GM21528 (cell line): ENCODE measurements around the gene RYR2.
"Not testable (repeated sequence)": the region's sequence is repeated elsewhere in the genome, so short reads cannot be mapped to it uniquely, and the experiment has no call there.

Experiments used
- ATAC-seq: cut with Tn5 transposase; IDR thresholded peaks from one replicate; pipeline ENCODE4 v1.9.1; 2021; ENCODE audit warnings: mild to moderate bottlenecking, moderate library complexity; ENCODE audit not compliant: unreplicated experiment, low FRiP score

The RYR2 gene

DNA sequence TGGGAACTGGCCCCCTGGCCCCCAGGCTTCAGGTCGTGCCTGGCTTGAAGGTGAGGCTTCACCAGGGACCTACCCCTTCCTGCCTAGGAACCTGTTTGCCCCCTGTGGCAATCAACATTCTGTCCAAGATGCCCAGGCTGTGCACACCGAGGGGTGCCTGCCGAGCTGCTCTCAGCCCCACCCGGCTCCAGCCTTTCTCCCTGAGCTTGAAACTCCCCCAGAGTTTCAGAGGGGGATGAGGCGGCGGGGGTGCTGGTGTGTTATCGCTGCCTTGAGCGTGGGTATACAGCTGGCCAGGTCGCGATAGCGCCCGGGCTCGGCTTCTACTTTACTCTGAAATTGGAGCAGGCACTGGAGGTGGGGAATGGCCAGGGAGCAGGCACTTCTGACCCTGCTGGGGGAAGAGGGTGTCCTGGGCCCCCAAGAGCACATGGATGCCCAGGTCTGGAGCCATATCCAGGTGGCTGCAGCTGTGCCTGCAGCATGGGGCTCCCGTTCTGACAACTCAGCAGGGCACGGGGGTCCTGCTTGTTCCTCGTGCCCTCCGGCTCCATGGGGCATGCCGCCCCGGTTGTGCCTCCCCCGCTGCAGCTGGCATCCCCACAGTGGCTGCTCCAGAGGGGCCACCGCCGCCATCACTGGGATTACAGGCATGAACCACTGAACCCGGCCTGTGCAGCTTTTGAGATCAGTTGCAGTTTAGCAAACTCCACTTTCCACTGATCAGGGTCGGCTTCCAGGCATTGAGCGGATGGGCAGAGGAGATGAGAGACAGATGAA, 29.8 kb downstream of the RYR2 start:
- no peak for ATAC-seq

DNA sequence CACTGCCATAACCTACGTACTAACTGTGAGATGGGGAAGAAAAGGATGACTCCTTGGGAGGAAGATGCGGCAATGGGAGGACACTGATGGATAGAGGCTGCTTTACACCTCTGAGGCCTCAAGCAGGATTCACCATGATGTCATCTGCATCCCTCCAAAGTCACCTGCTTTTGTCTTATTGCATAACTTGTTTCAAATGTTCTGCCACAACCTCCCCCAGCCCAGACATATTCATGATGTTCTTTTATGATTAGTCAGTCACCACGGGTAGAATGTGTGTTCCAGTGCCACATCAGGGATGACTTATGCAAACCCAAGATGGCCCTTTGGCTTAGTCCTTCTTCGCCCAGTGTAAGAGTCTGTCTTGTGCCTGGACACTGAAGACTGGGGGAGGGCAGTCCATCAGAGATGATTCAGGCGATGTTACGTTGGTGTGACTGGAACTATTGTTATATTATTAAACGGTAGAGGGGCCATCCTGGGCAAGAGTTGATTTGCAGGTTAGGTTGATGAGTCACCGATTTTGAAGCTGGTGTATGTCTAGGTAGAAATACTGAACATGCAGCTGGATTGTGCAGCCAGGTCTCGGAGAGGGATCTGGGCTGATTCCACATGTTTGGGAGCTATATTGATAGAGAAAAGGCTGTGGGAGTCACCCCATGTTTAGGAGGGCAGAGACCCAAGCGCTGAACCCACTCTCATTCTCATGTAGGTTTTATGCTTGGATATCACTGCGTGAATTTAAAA, 32.6 kb downstream of the RYR2 start:
- ATAC-seq = no peak

DNA sequence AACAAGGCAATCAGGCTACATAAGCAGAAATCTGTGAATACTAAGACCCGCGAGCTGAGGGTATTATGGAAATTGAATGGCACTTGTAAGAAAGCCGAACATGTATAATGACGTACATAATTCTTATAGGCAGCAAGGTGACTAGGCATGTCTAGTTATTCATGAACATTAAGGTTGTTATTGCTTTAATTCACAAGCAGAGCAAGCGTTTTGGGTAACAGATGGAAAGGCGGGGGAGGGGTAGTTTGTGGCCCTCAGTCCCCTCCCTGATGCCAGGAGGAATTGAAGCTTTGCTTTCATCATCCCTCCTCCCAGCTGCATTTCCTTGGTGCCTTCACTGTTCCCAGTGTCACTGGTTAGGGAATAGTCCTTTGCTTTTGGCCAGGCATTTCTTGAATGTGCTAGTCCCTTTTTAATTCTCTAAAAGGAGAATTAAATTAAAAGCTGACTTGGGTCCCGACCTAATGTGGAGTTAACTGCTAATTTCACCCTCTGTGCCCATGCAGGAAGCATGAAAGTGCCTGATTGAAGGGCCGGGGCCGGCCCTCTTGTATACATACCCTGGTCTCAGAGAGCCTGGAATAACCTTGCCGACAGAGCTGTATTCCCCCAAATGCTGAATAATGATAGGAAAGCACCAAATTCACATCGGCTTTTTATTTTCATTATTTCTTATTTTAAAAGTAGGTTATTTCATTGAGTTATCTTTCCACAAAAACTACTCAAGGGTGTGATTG, 42.5 kb downstream of the RYR2 start:
- ATAC-seq = no peak

DNA sequence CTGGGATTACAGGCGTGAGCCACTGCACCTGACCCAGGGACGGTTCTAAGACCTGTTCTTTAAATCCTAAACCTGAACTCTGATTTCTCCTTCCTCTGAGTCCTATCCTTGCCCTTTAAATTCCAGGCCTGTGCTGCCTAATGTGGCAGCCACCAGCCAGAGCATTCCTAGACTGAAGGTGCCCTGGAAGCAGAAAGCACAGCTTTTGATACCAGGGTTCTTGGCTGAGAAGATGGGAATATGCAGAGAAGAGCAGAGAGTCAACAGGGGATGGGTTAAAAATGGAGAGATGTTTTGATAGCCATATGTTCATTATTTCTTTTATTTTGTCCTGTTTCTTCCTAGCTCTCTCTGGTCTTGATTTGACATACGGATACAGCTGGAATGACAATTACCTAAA, 49.7 kb downstream of the RYR2 start:
- no peak for ATAC-seq

DNA sequence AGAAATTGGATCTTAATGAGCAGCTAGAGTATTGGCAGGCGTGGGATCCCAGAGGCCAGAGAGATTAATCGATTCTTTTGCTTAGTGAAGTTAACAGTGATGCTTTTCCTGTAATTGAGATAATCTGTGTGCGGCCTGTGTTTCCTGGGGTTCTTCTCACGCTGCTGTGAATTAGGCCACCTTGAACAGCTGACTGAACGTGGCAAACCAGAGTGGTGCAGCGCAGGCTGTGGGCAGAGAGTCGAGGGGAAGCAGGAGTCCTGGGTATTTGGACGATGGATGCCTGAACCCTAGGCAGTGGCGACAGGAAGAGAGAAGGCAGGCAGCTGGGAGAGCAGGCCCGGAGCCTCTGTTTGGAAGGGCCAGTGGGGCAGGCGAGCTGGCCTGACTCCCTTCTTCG, 51.7 kb downstream of the RYR2 start:
- no peak for ATAC-seq

DNA sequence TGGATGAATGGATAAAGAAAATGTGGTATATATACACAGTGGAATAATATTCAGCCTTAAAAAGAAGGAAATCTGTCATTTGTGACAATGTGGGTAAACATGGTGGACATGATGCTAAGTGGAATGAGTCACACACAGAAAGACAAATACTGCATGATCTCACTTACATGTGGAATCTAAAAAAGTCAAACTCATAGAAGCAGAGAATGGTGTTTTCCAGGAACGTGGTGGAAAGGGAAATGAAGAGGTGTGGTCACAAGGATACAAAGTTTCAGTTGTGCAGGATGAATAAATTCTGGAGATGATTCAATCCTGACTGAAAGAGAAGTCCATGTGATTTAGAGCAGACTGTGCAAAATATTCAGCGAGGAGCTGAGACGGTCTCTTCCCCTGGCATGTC, 56.6 kb downstream of the RYR2 start:
- ATAC-seq = no peak

DNA sequence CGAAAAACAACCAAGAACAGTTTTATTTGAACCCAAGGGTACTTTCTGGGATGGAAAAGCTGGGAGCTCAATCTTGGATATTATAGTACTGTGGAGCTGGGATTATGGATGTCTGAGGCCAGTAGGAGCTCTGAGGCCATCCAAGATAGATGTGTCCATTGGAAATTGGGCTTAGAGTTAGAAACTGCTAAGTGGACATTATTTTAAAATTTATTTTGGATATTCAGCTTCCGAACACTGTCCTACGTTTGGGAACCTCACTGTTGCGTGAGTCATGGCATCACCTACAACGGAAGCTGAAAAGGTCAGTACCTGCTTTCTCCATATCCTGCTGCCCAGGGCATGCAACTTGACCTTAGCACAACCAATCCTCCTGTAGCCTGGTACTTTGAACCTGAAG, 61.0 kb downstream of the RYR2 start:
- no peak for ATAC-seq

DNA sequence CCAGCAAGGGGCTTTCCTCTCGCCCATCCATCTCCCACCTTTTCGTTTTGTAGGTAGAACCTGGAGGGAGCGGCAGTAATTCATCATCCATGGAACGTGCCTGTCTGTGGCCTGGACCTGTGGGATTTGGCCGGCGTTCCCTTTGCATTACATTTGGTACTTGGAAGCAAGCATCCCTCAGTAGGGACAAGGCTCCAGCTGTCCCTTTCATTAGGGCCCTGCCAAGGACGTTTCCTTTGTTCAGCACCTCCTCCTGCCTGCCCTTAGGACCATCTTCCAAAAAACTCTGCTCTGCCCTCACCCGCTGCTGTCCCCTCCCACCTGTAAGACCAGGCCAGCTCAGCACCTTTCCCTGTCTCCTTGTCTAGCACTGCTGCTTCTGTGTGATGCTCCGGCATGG, 62.1 kb downstream of the RYR2 start:
- no peak for ATAC-seq

DNA sequence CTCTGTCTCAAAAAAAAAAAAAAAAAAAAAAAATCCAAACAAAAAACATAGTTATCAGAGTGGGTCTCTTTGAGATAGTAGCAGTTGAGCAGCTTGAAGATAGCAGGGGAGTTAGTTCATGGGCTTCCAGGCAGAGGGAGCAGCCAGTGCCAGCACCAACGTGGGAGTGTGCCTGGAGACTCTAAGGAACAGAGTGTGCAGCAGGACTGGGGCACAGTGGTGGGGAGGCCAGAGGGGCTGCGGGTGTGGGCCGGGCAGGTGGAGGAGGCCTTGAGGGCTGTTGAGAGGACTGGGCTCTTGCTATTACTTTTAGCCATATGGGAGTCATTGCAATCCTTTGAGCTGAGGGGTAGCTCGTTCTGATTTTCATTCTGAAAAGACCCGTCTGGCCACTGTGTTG, 63.8 kb downstream of the RYR2 start:
- ATAC-seq = no peak

DNA sequence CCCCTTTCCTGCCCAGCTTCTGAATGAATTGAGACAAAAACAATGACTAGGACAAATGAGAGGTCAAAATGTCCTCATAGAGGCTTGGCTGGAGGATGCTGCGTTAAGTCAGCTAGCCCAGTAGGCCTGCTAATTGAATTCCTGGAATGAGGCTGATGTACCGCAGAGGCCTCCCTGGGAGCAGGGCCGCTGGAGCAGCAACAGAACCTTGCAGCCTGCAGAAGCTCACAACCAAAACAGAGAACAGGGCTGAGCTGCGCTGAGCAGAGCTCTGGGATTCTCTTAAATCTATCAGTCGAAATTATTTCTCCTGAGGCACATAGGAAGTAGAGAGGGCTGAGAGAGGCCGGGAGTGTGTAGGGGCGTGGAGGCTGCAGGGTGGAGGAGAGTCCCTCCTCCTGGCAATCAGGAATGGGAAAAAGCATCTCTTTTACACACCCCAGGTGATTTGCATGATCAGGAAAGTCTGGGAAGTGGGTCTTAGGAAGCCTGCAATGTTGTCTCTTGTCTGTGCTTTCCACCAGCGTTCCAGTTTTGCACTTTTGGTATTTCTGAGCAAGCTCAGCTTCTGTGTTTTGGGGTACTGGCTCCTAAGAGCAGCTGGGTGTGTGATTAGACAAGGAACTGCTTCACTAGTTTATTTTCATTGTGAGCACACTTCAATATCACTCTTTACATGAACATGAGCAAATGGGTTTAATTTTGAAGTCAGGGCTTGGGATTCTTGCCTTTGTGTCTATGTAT, 66.5 kb downstream of the RYR2 start:
- ATAC-seq = no peak

DNA sequence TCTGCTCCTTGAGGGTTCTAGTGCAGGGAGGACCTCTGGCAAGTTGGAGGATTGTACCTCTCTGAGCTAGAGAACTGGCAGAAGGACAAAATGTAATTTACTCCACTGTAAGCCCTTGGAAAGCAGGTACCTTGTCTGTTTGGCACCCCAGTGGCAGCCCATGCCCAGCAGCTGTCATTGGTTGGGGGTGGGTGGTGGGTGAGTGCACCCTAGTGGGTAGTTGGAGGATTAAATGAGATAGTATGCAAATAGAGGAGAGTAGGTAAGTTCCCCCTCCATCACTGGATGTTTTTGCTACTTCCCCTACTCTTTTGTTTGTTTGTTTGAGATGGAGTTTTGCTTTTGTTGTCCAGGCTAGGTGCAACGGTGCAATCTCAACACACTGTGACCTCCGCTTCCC, 69.8 kb downstream of the RYR2 start:
- ATAC-seq = no peak

DNA sequence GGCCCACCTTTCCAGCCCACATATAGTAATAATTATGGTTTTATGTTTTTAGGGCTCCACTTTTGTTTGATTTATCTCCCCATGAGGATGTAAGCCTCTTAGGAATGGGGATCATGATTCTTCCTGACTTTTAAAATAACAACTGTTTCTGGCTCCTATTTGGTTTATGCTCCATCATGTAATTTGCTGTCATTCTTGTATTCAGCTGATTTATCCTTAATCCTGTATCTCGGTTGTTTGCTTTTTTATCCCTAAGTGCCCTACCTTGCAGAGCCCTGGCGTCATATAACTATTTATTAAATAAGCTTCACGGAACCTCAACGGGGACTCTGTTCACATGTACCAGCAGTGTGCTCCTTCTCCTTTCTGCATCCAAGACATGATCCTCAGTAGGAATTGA, 70.7 kb downstream of the RYR2 start:
- no peak for ATAC-seq

DNA sequence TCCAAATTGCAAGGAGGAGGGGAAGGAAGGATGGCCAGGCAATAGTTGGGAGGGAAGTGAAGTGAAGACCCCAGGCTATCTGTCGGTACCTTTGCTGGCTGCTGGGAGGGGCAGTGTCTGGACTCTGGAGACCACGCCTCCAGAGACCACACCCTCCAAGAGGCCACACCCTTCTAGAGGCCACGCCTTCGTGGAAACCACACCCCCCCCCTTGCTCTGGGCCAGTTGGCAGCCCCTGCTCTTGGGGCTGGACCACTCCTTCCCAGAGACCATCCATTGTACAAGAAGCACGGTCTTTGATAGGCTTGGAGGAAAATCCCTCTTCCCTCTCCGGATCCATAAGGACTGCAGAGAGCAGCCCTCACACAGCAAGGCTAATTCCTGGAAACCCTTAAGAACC, 73.1 kb downstream of the RYR2 start:
- no peak for ATAC-seq

DNA sequence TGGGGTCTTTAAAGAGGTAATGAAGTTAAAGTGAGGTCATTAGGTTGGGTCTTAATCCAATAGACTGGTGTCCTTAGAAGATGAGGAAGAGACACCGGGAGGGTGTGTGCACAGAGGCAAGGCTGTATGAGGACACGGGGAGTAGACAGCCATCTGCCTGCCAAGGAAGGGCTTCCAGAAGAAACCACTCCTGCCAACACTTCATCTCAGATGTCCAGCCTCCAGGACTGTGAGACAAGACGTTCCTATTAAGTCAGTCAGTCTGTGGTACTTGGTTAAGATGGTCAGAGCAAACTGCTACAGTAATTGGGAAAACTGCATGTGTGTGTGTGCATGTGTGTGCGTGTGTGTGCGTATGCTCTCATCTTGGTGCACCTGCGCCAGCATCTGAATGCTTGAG, 77.1 kb downstream of the RYR2 start:
- ATAC-seq = no peak

DNA sequence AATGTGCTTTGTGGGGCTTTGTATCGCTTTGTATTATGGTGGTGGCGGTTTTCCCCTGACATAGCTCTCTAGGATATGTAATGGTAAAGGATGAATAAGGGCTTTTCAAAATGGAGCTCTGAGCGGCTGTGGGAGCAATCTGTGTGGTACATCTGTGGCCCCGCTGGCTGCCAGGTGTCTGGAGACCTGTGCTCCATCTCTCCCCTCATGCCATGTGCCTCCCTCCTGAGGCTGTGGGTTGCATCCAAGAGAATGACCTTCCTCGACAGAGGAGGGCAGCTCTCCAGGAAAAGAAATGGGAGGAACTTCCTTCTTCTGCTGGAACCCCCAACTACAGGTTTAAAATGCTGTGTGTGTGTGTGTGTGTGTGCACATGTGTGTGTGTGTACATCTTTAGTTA, 78.7 kb downstream of the RYR2 start:
- ATAC-seq = no peak

DNA sequence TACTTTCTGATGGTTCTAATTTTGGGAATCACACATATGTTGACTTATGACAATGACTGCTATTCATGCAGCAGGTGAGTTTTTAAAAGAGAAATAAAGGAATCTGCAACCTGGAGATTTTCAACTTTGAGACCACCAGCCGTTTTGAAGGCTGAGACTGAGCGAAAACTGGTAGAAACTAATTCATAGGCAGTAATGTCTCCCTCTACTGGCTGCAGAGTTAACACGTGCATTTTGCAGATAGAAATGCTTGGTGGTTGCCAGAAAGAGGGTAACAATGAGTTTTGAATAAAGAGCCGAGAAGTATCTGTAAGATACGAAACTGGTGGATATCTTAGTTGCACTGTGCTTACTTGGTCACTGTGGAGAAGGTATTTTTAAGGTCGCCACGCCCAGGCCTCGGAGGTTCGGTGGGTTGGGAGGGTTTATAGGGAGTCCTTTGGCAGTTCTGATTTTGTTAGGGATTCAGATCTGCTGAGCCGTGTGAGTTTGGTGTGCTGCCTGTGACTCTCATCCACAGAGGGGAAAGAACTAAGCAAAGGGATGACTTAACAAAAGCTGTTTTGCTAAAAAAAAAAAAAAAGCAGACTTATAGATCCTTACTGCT, 83.0 kb downstream of the RYR2 start:
- ATAC-seq = no peak

DNA sequence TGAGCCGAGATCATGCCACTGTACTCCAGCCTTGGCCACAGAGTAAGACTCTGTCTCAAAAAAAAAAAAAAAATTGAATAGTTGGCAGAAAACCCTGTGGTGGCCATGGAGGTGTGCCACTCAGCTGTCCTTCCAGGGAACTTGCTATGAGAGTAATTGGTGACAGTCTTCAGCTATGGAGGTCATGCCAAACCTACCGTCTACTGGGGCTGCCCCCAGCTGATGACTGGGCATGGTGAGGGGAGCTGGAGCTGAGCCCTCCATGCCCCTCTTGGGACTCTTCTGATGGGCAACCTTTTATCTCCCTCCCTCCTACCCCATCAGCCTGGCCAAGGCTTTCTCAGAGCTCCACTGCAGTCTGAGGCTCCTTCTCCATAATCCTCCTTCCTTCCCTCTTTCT, 84.2 kb downstream of the RYR2 start:
- ATAC-seq = no peak

DNA sequence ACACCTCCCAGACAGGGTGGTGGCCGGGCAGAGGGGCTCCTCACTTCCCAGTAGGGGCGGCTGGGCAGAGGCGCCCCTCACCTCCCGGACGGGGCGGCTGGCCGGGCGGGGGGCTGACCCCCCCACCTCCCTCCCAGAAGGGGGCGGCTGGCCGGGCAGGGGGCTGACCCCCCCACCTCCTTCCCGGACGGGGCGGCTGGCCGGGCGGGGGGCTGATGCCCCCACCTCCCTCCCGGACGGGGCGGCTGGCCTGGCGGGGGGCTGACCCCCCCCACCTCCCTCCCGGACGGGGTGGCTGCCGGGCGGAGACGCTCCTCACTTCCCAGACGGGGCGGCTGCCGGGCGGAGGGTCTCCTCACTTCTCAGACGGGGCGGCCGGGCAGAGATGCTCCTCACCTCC, 85.3 kb downstream of the RYR2 start:
- ATAC-seq = not testable (repeated sequence)

DNA sequence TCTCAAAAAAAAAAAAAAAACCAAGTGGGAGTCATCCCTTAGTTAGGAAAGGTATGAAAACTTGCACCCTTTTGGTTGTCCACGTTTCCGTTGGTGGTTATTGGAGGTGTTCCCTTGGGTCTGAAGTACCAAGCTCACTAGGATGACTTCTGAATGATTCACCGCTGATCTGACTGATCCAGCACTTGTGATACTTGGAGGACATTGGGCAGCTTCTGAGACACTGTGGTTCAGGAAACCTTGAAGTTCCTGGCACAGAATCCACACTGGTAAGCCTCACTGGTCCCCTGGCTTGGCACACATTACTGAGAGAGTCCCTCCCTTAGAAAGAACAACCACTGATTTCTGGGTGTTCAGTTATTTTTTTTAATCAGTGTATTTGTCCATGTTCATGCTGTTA, 91.9 kb downstream of the RYR2 start:
- ATAC-seq = no peak

DNA sequence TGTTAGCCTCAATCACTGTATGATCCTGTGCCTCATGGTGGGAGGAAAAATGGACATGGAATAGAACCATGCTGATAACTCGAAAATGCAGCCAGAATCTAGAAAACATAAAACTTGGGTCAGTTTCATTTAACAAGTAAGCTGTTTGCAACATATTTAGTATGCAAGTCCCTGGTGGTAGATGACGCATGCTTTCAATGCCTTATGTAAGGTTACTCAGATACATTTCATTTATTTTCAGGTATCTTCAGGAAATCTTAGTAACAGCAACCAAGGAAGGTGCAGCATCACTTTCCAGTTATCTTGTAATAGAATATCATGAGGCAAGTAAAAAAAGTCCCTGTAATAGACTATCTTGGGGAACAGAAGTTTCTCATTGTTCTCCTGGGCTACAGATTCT, 92.9 kb downstream of the RYR2 start:
- no peak for ATAC-seq
